HCT116 (cell line): ENCODE data around the gene ATP5F1E.

Experiments used
- EZH2 ChIP-seq: fragments of 200-600 bp; sonication (generic); IDR thresholded peaks from 2 replicates; pipeline ENCODE4 v1.6.1; 2017; ENCODE audit warnings: antibody characterized with exemption, mixed run types
- EZH2phosphoT487 ChIP-seq: fragments of 200-600 bp; IDR thresholded peaks from 2 replicates; pipeline ENCODE4 v1.6.1; 2018; ENCODE audit warnings: antibody characterized with exemption, borderline replicate concordance
- JUND ChIP-seq: IDR thresholded peaks from 2 replicates; pipeline ENCODE4 v1.6.1; 2012
- POLR2AphosphoS5 ChIP-seq: IDR thresholded peaks from 2 replicates; pipeline ENCODE4 v1.6.1; 2011; ENCODE audit warnings: mild to moderate bottlenecking, low read depth, low read length, moderate library complexity
- TCF7L2 ChIP-seq: IDR thresholded peaks from 2 replicates; pipeline ENCODE4 v1.7.0; 2011; ENCODE audit warnings: borderline replicate concordance, inconsistent platforms; ENCODE audit not compliant: insufficient read depth, insufficient read length; ENCODE audit errors: extremely low read depth
- TF ChIP-seq, protein P1 (sequence below), 3 experiments: fragments of 200-600 bp in 1 of 3; sonication (generic) in 1 of 3; IDR thresholded peaks in 2 of 3; conservative IDR thresholded peaks in 1 of 3; 2 replicates each; pipeline ENCODE4 v1.5.1; 2012 to 2017; ENCODE audit warnings: low read depth in 2 of 3, low read length in 2 of 3, antibody characterized with exemption in 1 of 3, borderline replicate concordance in 1 of 3, control low read depth in 1 of 3, mild to moderate bottlenecking in 1 of 3, mixed read lengths in 1 of 3, mixed run types in 1 of 3, moderate library complexity in 1 of 3; ENCODE audit not compliant: insufficient read depth in 1 of 3

DNA sequence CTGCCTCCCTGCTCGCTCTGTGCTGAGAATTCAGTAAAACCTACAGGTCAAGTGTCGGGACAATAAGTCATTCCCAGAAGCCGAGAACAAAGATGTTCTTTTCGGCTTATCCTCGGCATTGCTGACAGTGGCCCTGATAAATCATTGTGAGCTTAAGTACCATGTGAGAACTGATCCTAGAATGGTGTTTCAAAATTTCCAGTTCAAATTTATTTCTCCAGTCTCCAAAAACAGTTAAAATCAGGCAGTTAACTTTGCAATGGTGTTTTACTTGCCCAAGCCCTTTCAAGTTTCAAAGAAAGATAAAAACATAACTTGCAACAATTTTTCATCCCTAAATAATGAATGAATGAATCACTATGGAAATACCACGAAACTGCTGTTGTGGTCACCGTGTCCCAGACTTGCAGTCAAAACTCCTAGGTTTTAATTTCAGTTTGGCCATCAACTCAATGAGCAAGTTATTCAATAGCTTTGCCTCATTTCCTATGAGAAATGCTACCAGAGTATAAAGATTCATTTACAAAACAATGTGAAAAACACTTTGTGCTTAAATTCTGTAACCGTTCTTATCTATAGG is 4.3 kb downstream of the ATP5F1E start:
- no peak for TF ChIP-seq POLR2AphosphoS5
- TF ChIP-seq, protein P1, sequence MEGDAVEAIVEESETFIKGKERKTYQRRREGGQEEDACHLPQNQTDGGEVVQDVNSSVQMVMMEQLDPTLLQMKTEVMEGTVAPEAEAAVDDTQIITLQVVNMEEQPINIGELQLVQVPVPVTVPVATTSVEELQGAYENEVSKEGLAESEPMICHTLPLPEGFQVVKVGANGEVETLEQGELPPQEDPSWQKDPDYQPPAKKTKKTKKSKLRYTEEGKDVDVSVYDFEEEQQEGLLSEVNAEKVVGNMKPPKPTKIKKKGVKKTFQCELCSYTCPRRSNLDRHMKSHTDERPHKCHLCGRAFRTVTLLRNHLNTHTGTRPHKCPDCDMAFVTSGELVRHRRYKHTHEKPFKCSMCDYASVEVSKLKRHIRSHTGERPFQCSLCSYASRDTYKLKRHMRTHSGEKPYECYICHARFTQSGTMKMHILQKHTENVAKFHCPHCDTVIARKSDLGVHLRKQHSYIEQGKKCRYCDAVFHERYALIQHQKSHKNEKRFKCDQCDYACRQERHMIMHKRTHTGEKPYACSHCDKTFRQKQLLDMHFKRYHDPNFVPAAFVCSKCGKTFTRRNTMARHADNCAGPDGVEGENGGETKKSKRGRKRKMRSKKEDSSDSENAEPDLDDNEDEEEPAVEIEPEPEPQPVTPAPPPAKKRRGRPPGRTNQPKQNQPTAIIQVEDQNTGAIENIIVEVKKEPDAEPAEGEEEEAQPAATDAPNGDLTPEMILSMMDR (IDR thresholded peaks at IDR 0.05 in 2 of 3, conservative IDR thresholded peaks at IDR 0.05 in 1 of 3; ENCODE audit: borderline replicate concordance in 1 of 3, insufficient read depth in 1 of 3, low read depth in 2 of 3, low read length in 2 of 3): no peak
- no peak for TF ChIP-seq JUND
- no peak for TF ChIP-seq TCF7L2
- no peak for TF ChIP-seq EZH2phosphoT487
- TF ChIP-seq EZH2: no peak
